ENCODE measurements around the gene NUFIP1.

- no peak for TF ChIP-seq CTCF (conservative IDR thresholded peaks at IDR 0.05)
- no peak for TF ChIP-seq EZH2 (IDR thresholded peaks at IDR 0.05; ENCODE audit: low read depth)
These were observed 82.6 kb downstream of the NUFIP1 start for GRCh38 chr13:44906713-44907112.
